CD4-positive, alpha-beta T cell treated with Interleukin-15 for 1 hour (primary cell): ENCODE results near the gene RGL4.
"Not testable (repeated sequence)": the region's sequence is repeated elsewhere in the genome, so short reads cannot be mapped to it uniquely, and the experiment has no call there.

Experiments used
- DNase-seq: peaks from one replicate; pipeline ENCODE4 v3.0.0-alpha.2; 2020

Gene RGL4

GRCh38 chr22:23698673-23699235, 7.9 kb downstream of the RGL4 start:
- DNase-seq = no peak

GRCh38 chr22:23700706-23701105, 9.9 kb downstream of the RGL4 start:
- DNase-seq = no peak

GRCh38 chr22:23704062-23704461, 13.2 kb downstream of the RGL4 start:
- no peak for DNase-seq

- no peak for DNase-seq
These were observed 14.0 kb downstream of the RGL4 start for GRCh38 chr22:23704829-23705228.

- no peak for DNase-seq
These were observed 14.5 kb downstream of the RGL4 start for GRCh38 chr22:23705358-23705757.

GRCh38 chr22:23708270-23708669, 17.5 kb downstream of the RGL4 start:
- DNase-seq = no peak

- DNase-seq = no peak
These were observed 18.3 kb downstream of the RGL4 start for GRCh38 chr22:23709107-23709506.

- no peak for DNase-seq
These were observed 21.4 kb downstream of the RGL4 start for GRCh38 chr22:23712256-23712655.

GRCh38 chr22:23713696-23714595, 23.1 kb downstream of the RGL4 start:
- DNase-seq = no peak

- DNase-seq = no peak
These were observed 24.1 kb downstream of the RGL4 start for GRCh38 chr22:23714596-23715578.

- DNase-seq = no peak
These were observed 25.1 kb downstream of the RGL4 start for GRCh38 chr22:23715806-23716375.

GRCh38 chr22:23716811-23717801, 26.3 kb downstream of the RGL4 start:
- DNase-seq = peak; percentile 85

- DNase-seq = no peak
These were observed 27.8 kb downstream of the RGL4 start for GRCh38 chr22:23718371-23719165.

- no peak for DNase-seq
These were observed 30.0 kb downstream of the RGL4 start for GRCh38 chr22:23720855-23721254.

GRCh38 chr22:23722160-23722559, 31.3 kb downstream of the RGL4 start:
- no peak for DNase-seq

- DNase-seq = no peak
These were observed 31.9 kb downstream of the RGL4 start for GRCh38 chr22:23722724-23723123.

- DNase-seq = not testable (repeated sequence)
These were observed 37.3 kb downstream of the RGL4 start for GRCh38 chr22:23728108-23728507.

- DNase-seq = no peak
These were observed 46.9 kb downstream of the RGL4 start for GRCh38 chr22:23737696-23738095.

- DNase-seq = no peak
These were observed 51.9 kb downstream of the RGL4 start for GRCh38 chr22:23742505-23743264.

GRCh38 chr22:23743303-23743705, 52.5 kb downstream of the RGL4 start:
- DNase-seq = no peak
